Mesendoderm (in vitro differentiated cells): ENCODE results near the gene ADARB2.
A peak's percentile ranks its signal among the peaks of the same experiment; 100 is the strongest.

Source experiments
- DNase-seq: peaks from one replicate; pipeline ENCODE4 v3.0.0; 2013
- H2AK5ac ChIP-seq: 2 replicates; pipeline ENCODE4 v1.6.1; 2013; ENCODE audit warnings: low read length, inconsistent platforms
- H2BK120ac ChIP-seq: 2 replicates; pipeline ENCODE4 v1.6.1; 2013; ENCODE audit warnings: low read depth, mild to moderate bottlenecking, low read length, moderate library complexity, mixed read lengths
- H2BK15ac ChIP-seq: replicated peaks from 2 replicates; pipeline ENCODE4 v1.6.1; 2013; ENCODE audit warnings: low read depth, mild to moderate bottlenecking, moderate library complexity
- H2BK5ac ChIP-seq: 2 replicates; pipeline ENCODE4 v1.6.1; 2013; ENCODE audit warnings: low read length, inconsistent platforms
- H3K18ac ChIP-seq: 2 replicates; pipeline ENCODE4 v1.6.1; 2013; ENCODE audit warnings: mild to moderate bottlenecking, low read length, mixed read lengths
- H3K23ac ChIP-seq: one replicate; pipeline ENCODE4 v1.6.1; 2013; ENCODE audit warnings: low read length
- H3K27ac ChIP-seq: 2 replicates; pipeline ENCODE4 v1.5.1; 2013; ENCODE audit warnings: low read depth, mild to moderate bottlenecking, inconsistent platforms, low read length, moderate library complexity
- H3K27me3 ChIP-seq: 2 replicates; pipeline ENCODE4 v1.6.1; 2013; ENCODE audit warnings: low read length, control low read depth, mild to moderate bottlenecking, inconsistent platforms; ENCODE audit not compliant: insufficient read depth, poor library complexity
- H3K36me3 ChIP-seq: 2 replicates; pipeline ENCODE4 v1.6.1; 2013; ENCODE audit warnings: low read length, inconsistent platforms; ENCODE audit not compliant: control insufficient read depth, insufficient read depth
- H3K4ac ChIP-seq: one replicate; pipeline ENCODE4 v1.6.1; 2013; ENCODE audit warnings: low read depth, mild to moderate bottlenecking, low read length, moderate library complexity
- H3K4me1 ChIP-seq: 2 replicates; pipeline ENCODE4 v1.6.1; 2013; ENCODE audit warnings: low read depth, low read length, inconsistent platforms; ENCODE audit not compliant: control insufficient read depth
- H3K4me2 ChIP-seq: 2 replicates; pipeline ENCODE4 v1.6.1; 2013; ENCODE audit warnings: low read length
- H3K4me3 ChIP-seq: 2 replicates; pipeline ENCODE4 v1.5.1; 2013; ENCODE audit warnings: mild to moderate bottlenecking, low read length
- H3K56ac ChIP-seq: one replicate; pipeline ENCODE4 v1.6.1; 2013; ENCODE audit warnings: low read length
- H3K79me1 ChIP-seq: 2 replicates; pipeline ENCODE4 v1.6.1; 2013; ENCODE audit warnings: low read length, inconsistent platforms
- H3K79me2 ChIP-seq: 2 replicates; pipeline ENCODE4 v1.6.1; 2013; ENCODE audit warnings: mild to moderate bottlenecking, low read length; ENCODE audit not compliant: control insufficient read depth, insufficient read depth
- H3K9ac ChIP-seq: 2 replicates; pipeline ENCODE4 v1.6.1; 2013; ENCODE audit warnings: low read length, inconsistent platforms
- H4K5ac ChIP-seq: one replicate; pipeline ENCODE4 v1.6.1; 2013; ENCODE audit warnings: low read length
- H4K8ac ChIP-seq: one replicate; pipeline ENCODE4 v1.6.1; 2013; ENCODE audit warnings: low read depth, mild to moderate bottlenecking, control low read depth, low read length, moderate library complexity
- WGBS: extraction: QIAGEN DNeasy Blood & Tissue Kit; methylation state at CpG from one replicate; pipeline ENCODE4 v1.1.7; 2013; ENCODE audit warnings: low lambda C conversion rate, missing lambda C conversion rate; ENCODE audit not compliant: insufficient coverage; ENCODE audit errors: extremely low coverage; 5-methylcytosine and 5-hydroxymethylcytosine counted together

ADARB2 gene

GRCh38 chr10:1244493-1244892 lies 492.8 kb downstream of the ADARB2 start:
- H3K9ac ChIP-seq = no peak overlapping the region
- no peak overlapping the region for H3K4me3 ChIP-seq
- no peaks in the 10 kb centered on the region for H3K27me3 ChIP-seq
- no peaks in the 10 kb centered on the region for H3K79me2 ChIP-seq
- no peaks in the 10 kb centered on the region for H3K36me3 ChIP-seq
- peaks cover 3% of the 10 kb centered on the region for H3K4me1 ChIP-seq
- no CpG with 5 or more reads among the region's 18 CpGs for WGBS
- H3K27ac ChIP-seq = no peak overlapping the region
- no peak overlapping the region for H4K8ac ChIP-seq
- no peak overlapping the region for H4K5ac ChIP-seq
- DNase-seq = no peak
- H2BK120ac ChIP-seq = no peak overlapping the region
- H3K4me2 ChIP-seq = no peak overlapping the region
- no peak overlapping the region for H2BK5ac ChIP-seq
- no peak overlapping the region for H3K18ac ChIP-seq
- no peak overlapping the region for H3K4ac ChIP-seq
- H3K23ac ChIP-seq = no peak overlapping the region
- H2BK15ac ChIP-seq = no peak overlapping the region
- no peak overlapping the region for H3K56ac ChIP-seq
- H3K79me1 ChIP-seq = no peaks in the 10 kb centered on the region
- no peak overlapping the region for H2AK5ac ChIP-seq

- Histone ChIP-seq H3K79me2 (no peaks in the 10 kb centered on the region), H3K23ac (no peak overlapping the region), H2BK120ac (no peak overlapping the region), H3K4me3 (no peak overlapping the region), H4K5ac (no peak overlapping the region), H2AK5ac (no peak overlapping the region), H2BK5ac (no peak overlapping the region), H3K4ac (no peak overlapping the region), H2BK15ac (no peak overlapping the region), H3K18ac (no peak overlapping the region), H3K9ac (no peak overlapping the region), H3K4me2 (no peak overlapping the region), H3K4me1 (peaks cover 3% of the 10 kb centered on the region), H3K27ac (no peak overlapping the region), H3K27me3 (no peaks in the 10 kb centered on the region), H4K8ac (no peak overlapping the region), H3K56ac (peak overlapping the region; percentile 44), H3K36me3 (no peaks in the 10 kb centered on the region), H3K79me1 (no peaks in the 10 kb centered on the region)
- no CpG with 5 or more reads among the region's 22 CpGs for WGBS
- DNase-seq = peak; percentile 35
These were observed 493.7 kb downstream of the ADARB2 start for GRCh38 chr10:1243486-1244234.

- Histone ChIP-seq H4K5ac (no peak overlapping the region), H3K18ac (no peak overlapping the region), H3K4me3 (no peak overlapping the region), H2AK5ac (no peak overlapping the region), H3K27me3 (no peaks in the 10 kb centered on the region), H3K79me2 (no peaks in the 10 kb centered on the region), H3K9ac (no peak overlapping the region), H3K79me1 (no peaks in the 10 kb centered on the region), H3K4me1 (peaks cover 3% of the 10 kb centered on the region), H3K4ac (no peak overlapping the region), H3K23ac (no peak overlapping the region), H3K36me3 (no peaks in the 10 kb centered on the region), H3K27ac (no peak overlapping the region), H4K8ac (no peak overlapping the region), H3K56ac (peak overlapping the region; percentile 5), H2BK15ac (no peak overlapping the region), H2BK120ac (no peak overlapping the region), H3K4me2 (no peak overlapping the region), H2BK5ac (no peak overlapping the region)
- no CpG with 5 or more reads among the region's 18 CpGs for WGBS
- peak; percentile 28 for DNase-seq
These were observed 494.4 kb downstream of the ADARB2 start for GRCh38 chr10:1242975-1243374.

GRCh38 chr10:1241973-1242935 lies 495.1 kb downstream of the ADARB2 start:
- no peak for DNase-seq
- H3K23ac ChIP-seq = no peak overlapping the region

GRCh38 chr10:1241322-1241890 lies 495.9 kb downstream of the ADARB2 start:
- no peak overlapping the region for H3K4me3 ChIP-seq
- no peak overlapping the region for H3K27ac ChIP-seq
- H4K8ac ChIP-seq = no peak overlapping the region
- H3K23ac ChIP-seq = no peak overlapping the region
- no peaks in the 10 kb centered on the region for H3K79me2 ChIP-seq
- peak overlapping the region; percentile 85 for H2AK5ac ChIP-seq
- peaks cover 3% of the 10 kb centered on the region for H3K4me1 ChIP-seq
- H3K4me2 ChIP-seq = no peak overlapping the region
- H3K9ac ChIP-seq = no peak overlapping the region
- no peaks in the 10 kb centered on the region for H3K36me3 ChIP-seq
- no peak overlapping the region for H2BK120ac ChIP-seq
- H3K56ac ChIP-seq = no peak overlapping the region
- WGBS = no CpG with 5 or more reads among the region's 16 CpGs
- H2BK5ac ChIP-seq = peak overlapping the region; percentile 2
- H3K4ac ChIP-seq = no peak overlapping the region
- H3K79me1 ChIP-seq = no peaks in the 10 kb centered on the region
- H2BK15ac ChIP-seq = no peak overlapping the region
- H3K18ac ChIP-seq = no peak overlapping the region
- H4K5ac ChIP-seq = no peak overlapping the region
- no peaks in the 10 kb centered on the region for H3K27me3 ChIP-seq
- DNase-seq = no peak

More at GRCh38 chr10:1241973-1242935, 495.1 kb downstream of the ADARB2 start:
- no peak overlapping the region for H3K4ac ChIP-seq
- H4K8ac ChIP-seq = no peak overlapping the region
- peaks cover 3% of the 10 kb centered on the region for H3K4me1 ChIP-seq
- H3K36me3 ChIP-seq = no peaks in the 10 kb centered on the region
- no peaks in the 10 kb centered on the region for H3K79me2 ChIP-seq
- WGBS = no CpG with 5 or more reads among the region's 34 CpGs
- H3K4me3 ChIP-seq = no peak overlapping the region
- no peak overlapping the region for H2BK5ac ChIP-seq
- H3K27me3 ChIP-seq = no peaks in the 10 kb centered on the region
- no peak overlapping the region for H3K27ac ChIP-seq
- no peak overlapping the region for H2BK120ac ChIP-seq
- peak overlapping the region; percentile 25 for H3K56ac ChIP-seq
- peak overlapping the region; percentile 14 for H2AK5ac ChIP-seq
- no peak overlapping the region for H3K9ac ChIP-seq
- no peak overlapping the region for H3K4me2 ChIP-seq
- H2BK15ac ChIP-seq = no peak overlapping the region
- no peaks in the 10 kb centered on the region for H3K79me1 ChIP-seq
- no peak overlapping the region for H3K18ac ChIP-seq
- H4K5ac ChIP-seq = no peak overlapping the region
